ENCODE data around the gene ZDHHC18.

GRCh38 chr1:26856181-26856580 is 29.7 kb downstream of the ZDHHC18 start:
- TF ChIP-seq, protein P1, sequence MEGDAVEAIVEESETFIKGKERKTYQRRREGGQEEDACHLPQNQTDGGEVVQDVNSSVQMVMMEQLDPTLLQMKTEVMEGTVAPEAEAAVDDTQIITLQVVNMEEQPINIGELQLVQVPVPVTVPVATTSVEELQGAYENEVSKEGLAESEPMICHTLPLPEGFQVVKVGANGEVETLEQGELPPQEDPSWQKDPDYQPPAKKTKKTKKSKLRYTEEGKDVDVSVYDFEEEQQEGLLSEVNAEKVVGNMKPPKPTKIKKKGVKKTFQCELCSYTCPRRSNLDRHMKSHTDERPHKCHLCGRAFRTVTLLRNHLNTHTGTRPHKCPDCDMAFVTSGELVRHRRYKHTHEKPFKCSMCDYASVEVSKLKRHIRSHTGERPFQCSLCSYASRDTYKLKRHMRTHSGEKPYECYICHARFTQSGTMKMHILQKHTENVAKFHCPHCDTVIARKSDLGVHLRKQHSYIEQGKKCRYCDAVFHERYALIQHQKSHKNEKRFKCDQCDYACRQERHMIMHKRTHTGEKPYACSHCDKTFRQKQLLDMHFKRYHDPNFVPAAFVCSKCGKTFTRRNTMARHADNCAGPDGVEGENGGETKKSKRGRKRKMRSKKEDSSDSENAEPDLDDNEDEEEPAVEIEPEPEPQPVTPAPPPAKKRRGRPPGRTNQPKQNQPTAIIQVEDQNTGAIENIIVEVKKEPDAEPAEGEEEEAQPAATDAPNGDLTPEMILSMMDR (conservative IDR thresholded peaks at IDR 0.05; ENCODE audit: low read depth, low read length), result no peak
- no peak for TF ChIP-seq EZH2 (IDR thresholded peaks at IDR 0.05; ENCODE audit: borderline replicate concordance, low read depth, low read length, poor library complexity, severe bottlenecking)
